ENCODE data around the gene STPG4. TPM values are rescaled to one million over a fixed set of nuclear protein-coding genes. Genes with fewer than 3 reads are reported as not detected.

Gene STPG4
- total RNA-seq, 1 experiment from 2014 or later = 10.6 TPM

DNA sequence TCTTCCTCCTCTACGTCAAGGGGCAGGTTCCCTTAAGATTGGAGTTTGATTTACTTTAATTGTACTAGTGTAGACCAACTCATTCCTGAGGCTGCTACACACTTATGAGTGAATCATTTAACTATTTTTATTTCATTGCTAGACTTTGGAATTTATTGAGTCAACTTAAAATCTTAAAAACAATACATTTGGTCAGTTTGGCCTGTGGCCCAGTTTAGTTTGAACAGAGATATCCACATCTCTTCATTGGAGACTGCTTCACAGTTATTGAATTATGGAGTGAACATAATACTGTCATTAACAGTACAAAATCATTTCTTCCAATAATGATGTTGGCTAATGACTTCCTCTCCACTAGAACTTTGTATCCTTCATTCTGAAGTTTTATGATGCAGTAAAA, 34.5 kb upstream of the STPG4 start:
- ATAC-seq = no peak
- Histone ChIP-seq H3K4me1 (ENCODE audit: control insufficient read depth in 1 of 2, insufficient read depth in 2 of 2, low read length in 2 of 2) (peaks cover 0 to 18% of the 10 kb centered on the region in 2 experiments; a peak in 1 of 4 replicates), H3K36me3 (ENCODE audit: control insufficient read depth in 1 of 2, insufficient read depth in 2 of 2, low read length in 2 of 2) (no peaks in the 10 kb centered on the region), H3K79me2 (ENCODE audit: insufficient read depth, low read length) (no peaks in the 10 kb centered on the region), H4K20me1 (ENCODE audit: insufficient read depth) (no peaks in the 10 kb centered on the region), H3K9me2 (ENCODE audit: insufficient read depth) (no peaks in the 10 kb centered on the region), H3K27me3 (ENCODE audit: insufficient read depth, low read length) (no peaks in the 10 kb centered on the region), H3K4me3 (replicated peaks in 1 of 2; ENCODE audit: low read depth in 1 of 2, low read length in 2 of 2) (no peak overlapping the region), H2AFZ (ENCODE audit: low read depth, low read length, poor library complexity, severe bottlenecking) (no peak overlapping the region), H3K9ac (ENCODE audit: low read length) (no peak overlapping the region), H3K27ac (ENCODE audit: low read depth, low read length) (no peak overlapping the region), H3K9me3 (ENCODE audit: control insufficient read depth in 1 of 2, insufficient read depth in 1 of 2, low read depth in 1 of 2, low read length in 2 of 2) (no peaks in the 10 kb centered on the region), H3K4me2 (ENCODE audit: low read length) (no peak overlapping the region)
- no TSS peak for BruUV-seq (replicated peaks)
- TF ChIP-seq TCF7L2 (IDR thresholded peaks at IDR 0.05; ENCODE audit: borderline replicate concordance, extremely low read depth, insufficient read depth, insufficient read length) (no peak), POLR2AphosphoS5 (IDR thresholded peaks at IDR 0.05; ENCODE audit: low read depth, low read length) (no peak), CEBPB (IDR thresholded peaks at IDR 0.05; ENCODE audit: low read depth) (no peak), SP1 (IDR thresholded peaks at IDR 0.05; ENCODE audit: low read depth) (no peak), YY1 (IDR thresholded peaks at IDR 0.05; ENCODE audit: extremely low read depth, insufficient replicate concordance, low read depth, low read length) (no peak), EZH2 (IDR thresholded peaks at IDR 0.05) (no peak), CBX3 (IDR thresholded peaks at IDR 0.05; ENCODE audit: low read depth) (no peak), SIN3A (IDR thresholded peaks at IDR 0.05; ENCODE audit: low read depth) (no peak), RAD21 (IDR thresholded peaks at IDR 0.05; ENCODE audit: low read depth) (no peak), ZFX (IDR thresholded peaks at IDR 0.05) (no peak), SRF (IDR thresholded peaks at IDR 0.05; ENCODE audit: low read depth) (no peak), ELF1 (IDR thresholded peaks at IDR 0.05; ENCODE audit: borderline replicate concordance, low read depth) (no peak)
- TF ChIP-seq, protein P1, sequence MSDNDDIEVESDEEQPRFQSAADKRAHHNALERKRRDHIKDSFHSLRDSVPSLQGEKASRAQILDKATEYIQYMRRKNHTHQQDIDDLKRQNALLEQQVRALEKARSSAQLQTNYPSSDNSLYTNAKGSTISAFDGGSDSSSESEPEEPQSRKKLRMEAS (IDR thresholded peaks at IDR 0.05) = no peak
- TF ChIP-seq, protein P2, sequence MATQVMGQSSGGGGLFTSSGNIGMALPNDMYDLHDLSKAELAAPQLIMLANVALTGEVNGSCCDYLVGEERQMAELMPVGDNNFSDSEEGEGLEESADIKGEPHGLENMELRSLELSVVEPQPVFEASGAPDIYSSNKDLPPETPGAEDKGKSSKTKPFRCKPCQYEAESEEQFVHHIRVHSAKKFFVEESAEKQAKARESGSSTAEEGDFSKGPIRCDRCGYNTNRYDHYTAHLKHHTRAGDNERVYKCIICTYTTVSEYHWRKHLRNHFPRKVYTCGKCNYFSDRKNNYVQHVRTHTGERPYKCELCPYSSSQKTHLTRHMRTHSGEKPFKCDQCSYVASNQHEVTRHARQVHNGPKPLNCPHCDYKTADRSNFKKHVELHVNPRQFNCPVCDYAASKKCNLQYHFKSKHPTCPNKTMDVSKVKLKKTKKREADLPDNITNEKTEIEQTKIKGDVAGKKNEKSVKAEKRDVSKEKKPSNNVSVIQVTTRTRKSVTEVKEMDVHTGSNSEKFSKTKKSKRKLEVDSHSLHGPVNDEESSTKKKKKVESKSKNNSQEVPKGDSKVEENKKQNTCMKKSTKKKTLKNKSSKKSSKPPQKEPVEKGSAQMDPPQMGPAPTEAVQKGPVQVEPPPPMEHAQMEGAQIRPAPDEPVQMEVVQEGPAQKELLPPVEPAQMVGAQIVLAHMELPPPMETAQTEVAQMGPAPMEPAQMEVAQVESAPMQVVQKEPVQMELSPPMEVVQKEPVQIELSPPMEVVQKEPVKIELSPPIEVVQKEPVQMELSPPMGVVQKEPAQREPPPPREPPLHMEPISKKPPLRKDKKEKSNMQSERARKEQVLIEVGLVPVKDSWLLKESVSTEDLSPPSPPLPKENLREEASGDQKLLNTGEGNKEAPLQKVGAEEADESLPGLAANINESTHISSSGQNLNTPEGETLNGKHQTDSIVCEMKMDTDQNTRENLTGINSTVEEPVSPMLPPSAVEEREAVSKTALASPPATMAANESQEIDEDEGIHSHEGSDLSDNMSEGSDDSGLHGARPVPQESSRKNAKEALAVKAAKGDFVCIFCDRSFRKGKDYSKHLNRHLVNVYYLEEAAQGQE (IDR thresholded peaks at IDR 0.05; ENCODE audit: low read depth) = no peak
- TF ChIP-seq, protein P3, sequence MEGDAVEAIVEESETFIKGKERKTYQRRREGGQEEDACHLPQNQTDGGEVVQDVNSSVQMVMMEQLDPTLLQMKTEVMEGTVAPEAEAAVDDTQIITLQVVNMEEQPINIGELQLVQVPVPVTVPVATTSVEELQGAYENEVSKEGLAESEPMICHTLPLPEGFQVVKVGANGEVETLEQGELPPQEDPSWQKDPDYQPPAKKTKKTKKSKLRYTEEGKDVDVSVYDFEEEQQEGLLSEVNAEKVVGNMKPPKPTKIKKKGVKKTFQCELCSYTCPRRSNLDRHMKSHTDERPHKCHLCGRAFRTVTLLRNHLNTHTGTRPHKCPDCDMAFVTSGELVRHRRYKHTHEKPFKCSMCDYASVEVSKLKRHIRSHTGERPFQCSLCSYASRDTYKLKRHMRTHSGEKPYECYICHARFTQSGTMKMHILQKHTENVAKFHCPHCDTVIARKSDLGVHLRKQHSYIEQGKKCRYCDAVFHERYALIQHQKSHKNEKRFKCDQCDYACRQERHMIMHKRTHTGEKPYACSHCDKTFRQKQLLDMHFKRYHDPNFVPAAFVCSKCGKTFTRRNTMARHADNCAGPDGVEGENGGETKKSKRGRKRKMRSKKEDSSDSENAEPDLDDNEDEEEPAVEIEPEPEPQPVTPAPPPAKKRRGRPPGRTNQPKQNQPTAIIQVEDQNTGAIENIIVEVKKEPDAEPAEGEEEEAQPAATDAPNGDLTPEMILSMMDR (IDR thresholded peaks at IDR 0.05 in 2 of 3, conservative IDR thresholded peaks at IDR 0.05 in 1 of 3; ENCODE audit: borderline replicate concordance in 1 of 3, insufficient read depth in 1 of 3, low read depth in 2 of 3, low read length in 2 of 3) = no peak
- ChIA-PET POLR2A (interaction anchor here (0.6 kb wide), 1 partner anchor 25 kb away, joined by 3 read pairs; no protein-coding TSS in a partner anchor), CTCF (no interaction called here), RAD21 (ENCODE audit: low non-redundant PET in 1 of 2, low total read pairs in 2 of 2, uncharacterized antibody in 2 of 2, unreplicated experiment in 2 of 2) (no interaction called here)
- DNase-seq (ENCODE audit: low read depth, low spot score) = no peak
- intact Hi-C loops (cut with micrococcal nuclease) = no loop called here
